IgD-negative memory B cell (primary cell): ENCODE measurements around the gene ITGAL. TPM values are rescaled to one million over a fixed set of nuclear protein-coding genes. Genes with fewer than 3 reads are reported as not detected.

Experiments
- H3K27ac Mint-ChIP-seq, 3 donors: one replicate each; pipeline ENCODE4 v1.8.0; 2020 to 2022; ENCODE audit warnings: mild to moderate bottlenecking in 3 of 3, mixed read lengths in 3 of 3, moderate library complexity in 1 of 3
- H3K27me3 Mint-ChIP-seq: one replicate; pipeline ENCODE4 v1.8.0; 2021; ENCODE audit warnings: mixed read lengths
- H3K36me3 Mint-ChIP-seq: one replicate; pipeline ENCODE4 v1.8.0; 2020; ENCODE audit warnings: mild to moderate bottlenecking, mixed read lengths
- H3K4me1 Mint-ChIP-seq, 3 donors: one replicate each; pipeline ENCODE4 v1.8.0; 2020 to 2022; ENCODE audit warnings: mixed read lengths in 3 of 3, mild to moderate bottlenecking in 1 of 3
- H3K4me3 Mint-ChIP-seq, 4 donors: one replicate each; pipeline ENCODE4 v1.8.0; 2020 to 2022; ENCODE audit warnings: mild to moderate bottlenecking in 4 of 4, mixed read lengths in 4 of 4, moderate library complexity in 3 of 4
- H3K9me3 Mint-ChIP-seq, 3 donors: one replicate each; pipeline ENCODE4 v1.8.0; 2020 to 2021; ENCODE audit warnings: mixed read lengths in 3 of 3, mild to moderate bottlenecking in 1 of 3
- polyA plus RNA-seq: library from polyadenylated mRNA; unstranded; fragments of 300-500 nt; fragmentation: Illumina TruSeq; gene quantifications from one replicate; pipeline ENCODE4 v1.2.3, GENCODE V29; 2021

ITGAL gene
- polyA plus RNA-seq, result 51.9 TPM

DNA sequence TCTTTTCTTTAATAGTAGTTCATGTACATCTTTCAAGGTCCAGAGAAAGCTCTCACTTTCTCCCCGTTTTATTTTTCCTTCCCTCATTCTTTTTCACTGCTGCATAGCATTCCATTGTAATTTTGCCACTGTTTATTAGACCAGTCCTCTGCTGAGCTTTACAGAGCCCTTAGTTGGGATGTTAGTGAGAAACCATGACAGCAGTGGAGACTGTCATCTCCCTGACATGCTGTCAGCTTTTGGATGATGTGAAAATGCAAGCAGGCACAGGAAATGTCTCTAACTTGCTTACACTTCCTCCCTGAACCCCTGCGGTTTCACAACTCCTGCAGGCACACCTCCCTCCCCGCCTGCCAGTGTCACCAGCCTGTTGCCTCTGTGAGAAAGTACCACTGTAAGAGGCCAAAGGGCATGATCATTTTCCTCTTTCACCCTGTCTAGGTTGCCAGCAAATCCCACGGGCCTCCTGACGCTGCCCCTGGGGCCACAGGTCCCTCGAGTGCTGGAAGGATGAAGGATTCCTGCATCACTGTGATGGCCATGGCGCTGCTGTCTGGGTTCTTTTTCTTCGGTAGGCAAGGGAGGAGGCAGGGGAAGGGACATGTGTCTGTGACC, at the start of gene ITGAL:
Gene ITGAL, plus strand, starts transcription at position 415 of the 615 bp plus-strand sequence. Its CDS starts 96 bp downstream, at position 511.
- H3K36me3 Mint-ChIP-seq, result peaks cover 3% of the 10 kb centered on the region
- H3K9me3 Mint-ChIP-seq, result peaks cover 0 to 2% (median 0%) of the 10 kb centered on the region in 3 donors
- H3K27ac Mint-ChIP-seq, result peak within 1 kb of the TSS; percentile 90 to 97 (median 96)
- H3K4me1 Mint-ChIP-seq, result peaks cover 21 to 43% (median 40%) of the 10 kb centered on the region in 3 donors
- peak within 1 kb of the TSS; percentile 86 to 99 (median 92) for H3K4me3 Mint-ChIP-seq
- no peaks in the 10 kb centered on the region for H3K27me3 Mint-ChIP-seq

GRCh38 chr16:30428055-30428454, 44.5 kb upstream of the ITGAL start:
- Mint-ChIP-seq H3K27ac (peak overlapping the region in 2 of 3 donors; percentile 6 to 59), H3K4me1 (peaks cover 0 to 13% (median 12%) of the 10 kb centered on the region in 3 donors), H3K36me3 (peaks cover 4% of the 10 kb centered on the region), H3K9me3 (no peaks in the 10 kb centered on the region), H3K27me3 (no peaks in the 10 kb centered on the region), H3K4me3 (peak overlapping the region in 3 of 4 donors; percentile 41 to 86 (median 74))

GRCh38 chr16:30429418-30429677, 43.2 kb upstream of the ITGAL start:
- H3K27ac Mint-ChIP-seq, result no peak overlapping the region
- peaks cover 0 to 15% (median 12%) of the 10 kb centered on the region in 3 donors for H3K4me1 Mint-ChIP-seq
- H3K4me3 Mint-ChIP-seq, result no peak overlapping the region
- no peaks in the 10 kb centered on the region for H3K9me3 Mint-ChIP-seq
- H3K27me3 Mint-ChIP-seq, result no peaks in the 10 kb centered on the region
- peaks cover 4% of the 10 kb centered on the region for H3K36me3 Mint-ChIP-seq

- Mint-ChIP-seq H3K27me3 (no peaks in the 10 kb centered on the region), H3K27ac (no peak within 1 kb of the TSS), H3K4me1 (peaks cover 0 to 17% (median 13%) of the 10 kb centered on the region in 3 donors), H3K36me3 (peaks cover under 1% of the 10 kb centered on the region), H3K4me3 (peak within 1 kb of the TSS in 1 of 4 donors; percentile 47), H3K9me3 (no peaks in the 10 kb centered on the region)
These were observed 42.7 kb upstream of the ITGAL start, which contains the start of gene DCTPP1 for GRCh38 chr16:30429678-30430427. TSS of gene DCTPP1 (minus strand) at chr16:30430030. CDS start at chr16:30429980, 50 bp downstream.

GRCh38 chr16:30430428-30430970, 42.0 kb upstream of the ITGAL start:
- Mint-ChIP-seq H3K36me3 (no peaks in the 10 kb centered on the region), H3K9me3 (no peaks in the 10 kb centered on the region), H3K27me3 (no peaks in the 10 kb centered on the region), H3K4me3 (no peak overlapping the region), H3K4me1 (peaks cover 0 to 17% (median 13%) of the 10 kb centered on the region in 3 donors), H3K27ac (no peak overlapping the region)

- H3K9me3 Mint-ChIP-seq, result no peaks in the 10 kb centered on the region
- H3K36me3 Mint-ChIP-seq, result no peaks in the 10 kb centered on the region
- peak overlapping the region in 1 of 3 donors; percentile 1 for H3K27ac Mint-ChIP-seq
- peak overlapping the region in 1 of 4 donors; percentile 19 for H3K4me3 Mint-ChIP-seq
- no peaks in the 10 kb centered on the region for H3K27me3 Mint-ChIP-seq
- H3K4me1 Mint-ChIP-seq, result peaks cover 8 to 11% (median 10%) of the 10 kb centered on the region in 3 donors
These were observed 37.7 kb upstream of the ITGAL start for GRCh38 chr16:30434852-30435251.

GRCh38 chr16:30437511-30438046, 35.0 kb upstream of the ITGAL start:
- Mint-ChIP-seq H3K9me3 (no peaks in the 10 kb centered on the region), H3K4me1 (peaks cover 13 to 20% (median 19%) of the 10 kb centered on the region in 3 donors), H3K27ac (peak overlapping the region in 1 of 3 donors; percentile 86), H3K36me3 (peaks cover 2% of the 10 kb centered on the region), H3K27me3 (no peaks in the 10 kb centered on the region), H3K4me3 (peak overlapping the region in 1 of 4 donors; percentile 52)

DNA sequence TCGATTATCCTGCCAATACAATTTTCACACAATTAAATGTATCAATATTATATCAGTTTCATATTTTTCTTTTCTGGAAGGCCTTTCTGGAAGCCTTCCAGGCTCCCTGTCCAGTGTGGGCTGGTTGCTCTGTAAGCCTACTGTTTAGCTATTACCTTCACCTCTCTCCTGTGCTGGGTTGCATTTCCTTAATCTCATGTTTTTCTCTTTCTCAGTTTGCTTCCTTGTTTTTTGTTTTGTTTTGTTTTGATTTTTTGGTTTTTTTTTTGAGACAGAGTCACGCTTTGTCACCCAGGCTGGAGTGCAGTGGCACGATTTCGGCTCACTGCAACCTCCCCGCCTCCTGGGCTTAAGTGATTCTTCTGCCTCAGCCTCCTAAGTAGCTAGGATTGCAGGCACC, 33.7 kb upstream of the ITGAL start:
- Mint-ChIP-seq H3K36me3 (peaks cover 8% of the 10 kb centered on the region), H3K9me3 (peaks cover 0 to 2% (median 0%) of the 10 kb centered on the region in 3 donors), H3K4me3 (peak overlapping the region; percentile 41 to 89 (median 76)), H3K4me1 (peaks cover 21 to 28% (median 27%) of the 10 kb centered on the region in 3 donors), H3K27me3 (no peaks in the 10 kb centered on the region), H3K27ac (peak overlapping the region in 2 of 3 donors; percentile 46 to 85)

GRCh38 chr16:30439720-30440348, 32.7 kb upstream of the ITGAL start:
- Mint-ChIP-seq H3K4me1 (peaks cover 25 to 33% (median 28%) of the 10 kb centered on the region in 3 donors), H3K27me3 (no peaks in the 10 kb centered on the region), H3K27ac (peak overlapping the region in 1 of 3 donors; percentile 39), H3K4me3 (peak overlapping the region in 3 of 4 donors; percentile 38 to 89 (median 72)), H3K36me3 (peaks cover 8% of the 10 kb centered on the region), H3K9me3 (peaks cover 0 to 2% (median 0%) of the 10 kb centered on the region in 3 donors)

- peaks cover 31 to 42% (median 34%) of the 10 kb centered on the region in 3 donors for H3K4me1 Mint-ChIP-seq
- H3K4me3 Mint-ChIP-seq, result peak overlapping the region; percentile 26 to 99 (median 92)
- H3K27ac Mint-ChIP-seq, result no peak overlapping the region
- H3K27me3 Mint-ChIP-seq, result no peaks in the 10 kb centered on the region
- H3K9me3 Mint-ChIP-seq, result peaks cover 0 to 2% (median 0%) of the 10 kb centered on the region in 3 donors
- peaks cover 12% of the 10 kb centered on the region for H3K36me3 Mint-ChIP-seq
These were observed 28.9 kb upstream of the ITGAL start for GRCh38 chr16:30443631-30444030.

GRCh38 chr16:30444231-30445148, 28.1 kb upstream of the ITGAL start:
- Mint-ChIP-seq H3K9me3 (peaks cover 0 to 2% (median 0%) of the 10 kb centered on the region in 3 donors), H3K27me3 (no peaks in the 10 kb centered on the region), H3K4me1 (peaks cover 26 to 36% (median 29%) of the 10 kb centered on the region in 3 donors)

DNA sequence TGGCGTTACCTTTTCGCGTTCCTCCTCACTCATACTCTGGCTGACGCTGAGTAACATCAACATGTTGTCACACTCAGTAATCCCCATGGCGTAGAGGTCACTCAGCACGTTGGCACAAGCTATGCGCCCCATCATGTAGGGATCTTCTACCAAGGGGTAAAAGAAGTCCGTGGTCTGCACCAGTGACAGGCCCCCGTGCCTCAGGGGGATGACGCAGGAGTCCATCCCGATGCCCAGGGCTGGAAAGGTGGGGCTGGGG, 27.5 kb upstream of the ITGAL start:
- Mint-ChIP-seq H3K4me3 (peak overlapping the region; percentile 89 to 99 (median 95)), H3K9me3 (peaks cover 0 to 2% (median 0%) of the 10 kb centered on the region in 3 donors), H3K27me3 (no peaks in the 10 kb centered on the region), H3K36me3 (peaks cover 12% of the 10 kb centered on the region), H3K4me1 (peaks cover 22 to 32% (median 26%) of the 10 kb centered on the region in 3 donors), H3K27ac (no peak overlapping the region)

More at GRCh38 chr16:30444231-30445148, 28.1 kb upstream of the ITGAL start:
- peak overlapping the region; percentile 89 to 99 (median 95) for H3K4me3 Mint-ChIP-seq
- peaks cover 12% of the 10 kb centered on the region for H3K36me3 Mint-ChIP-seq
- H3K27ac Mint-ChIP-seq, result no peak overlapping the region

DNA sequence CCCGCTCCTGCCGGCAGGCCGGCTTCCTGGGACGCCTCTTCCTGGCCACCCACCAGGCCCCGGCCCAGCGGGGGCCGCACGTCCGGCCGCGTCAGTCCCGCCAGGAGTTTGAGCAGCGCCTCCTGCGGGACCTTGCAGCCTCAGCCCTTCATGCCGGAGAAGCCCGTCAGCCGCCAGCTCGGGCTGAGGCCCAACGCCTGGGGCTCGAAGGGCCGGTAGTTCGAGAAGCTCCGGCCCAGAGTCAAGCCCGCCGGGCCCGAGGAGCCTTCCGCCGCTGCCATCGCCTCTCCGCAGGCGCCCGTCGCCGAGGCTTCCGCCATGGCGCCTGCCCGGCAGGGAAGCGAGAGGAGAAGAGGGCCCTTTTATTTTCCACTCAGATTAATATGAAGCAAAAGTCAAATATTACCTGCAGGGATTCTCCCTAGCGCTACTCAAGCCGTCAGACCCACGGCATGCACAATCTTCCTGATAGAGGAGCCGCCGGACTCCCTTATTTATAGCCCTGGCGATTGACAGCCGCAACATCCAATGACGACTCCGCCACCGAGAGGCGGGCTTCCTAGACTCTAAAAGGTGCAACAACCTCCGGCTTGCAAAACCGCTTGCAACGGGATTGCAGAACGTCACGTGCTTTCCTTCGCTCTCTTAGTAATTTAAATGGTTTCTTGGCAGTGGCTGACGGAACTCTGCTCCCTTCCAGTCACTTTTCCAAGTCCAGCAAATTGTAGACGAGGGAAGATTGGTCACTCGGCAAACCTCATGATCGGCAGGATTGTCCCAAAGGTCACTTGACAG, 26.9 kb upstream of the ITGAL start, which contains the start of gene SEPHS2:
Gene SEPHS2, minus strand, starts transcription at position 467 of the 795 bp plus-strand sequence. Its CDS starts 147 bp downstream, at position 320.
- Mint-ChIP-seq H3K4me1 (peaks cover 21 to 32% (median 23%) of the 10 kb centered on the region in 3 donors), H3K36me3 (peaks cover 12% of the 10 kb centered on the region), H3K27me3 (no peaks in the 10 kb centered on the region), H3K9me3 (peaks cover 0 to 2% (median 0%) of the 10 kb centered on the region in 3 donors), H3K4me3 (peak within 1 kb of the TSS; percentile 94 to 99 (median 98)), H3K27ac (peak within 1 kb of the TSS; percentile 92 to 98 (median 97))
